K562 (cell line): ENCODE data around the gene LSM11. TPM values are rescaled to one million over a fixed set of nuclear protein-coding genes. Genes with fewer than 3 reads are reported as not detected.

Source experiments
- ATAC-seq: fragments of 200-7000 bp; cut with Tn5 transposase; 3 replicates; pipeline ENCODE4 v1.9.1; 2020; ENCODE audit warnings: moderate library complexity
- BruUV-seq: library from RNA; stranded (reverse); fragments of 400-500 nt; replicated peaks from 2 replicates; lab custom pipeline; 2021; lab: Mats Ljungman, UMichigan
- CTCF ChIA-PET: fragments of 300-600 bp; formaldehyde crosslinking; extraction: SDS; loops from one replicate; lab custom pipeline; 2021; ENCODE audit warnings: low intra/inter-chr PET ratio; lab: Yijun Ruan, JAX
- POLR2A ChIA-PET: fragments of 300-600, 350-650 bp; sonication (Branson Sonifier 250); formaldehyde crosslinking; extraction: SDS; loops from one replicate; lab custom pipeline; 2021; ENCODE audit warnings: antibody characterized with exemption, inconsistent platforms; lab: Yijun Ruan, JAX
- DNase-seq, 4 experiments: peaks; one replicate each; pipeline versions ENCODE4 v3.0.0 to v3.0.0-alpha.2; 2011 to 2018; ENCODE audit warnings: low spot score in 3 of 4, mixed read lengths in 3 of 4; ENCODE audit errors: extremely low read depth in 1 of 4
- FAIRE-seq: peaks from 2 replicates; lab custom pipeline; 2011; peaks lifted over from hg19 to GRCh38; lab: Jason Lieb, UNC
- H2AFZ ChIP-seq: 2 replicates; pipeline ENCODE4 v1.6.0; 2011; ENCODE audit warnings: low read depth, low read length, control low read depth, inconsistent platforms
- H3K27ac ChIP-seq: fragments of 200-600 bp; 3 replicates; pipeline ENCODE4 v1.8.0; 2011; ENCODE audit warnings: low read depth, mild to moderate bottlenecking, control low read depth, inconsistent platforms, low read length, moderate library complexity, mixed read lengths; ENCODE audit errors: extremely low read depth
- H3K27me3 ChIP-seq, 2 experiments: fragments of 300-600 bp in 1 of 2; 2 replicates in 1 of 2; 3 replicates in 1 of 2; pipeline versions ENCODE4 v1.6.0 to v1.8.0; 2011; ENCODE audit warnings: inconsistent platforms in 2 of 2, low read length in 2 of 2, mild to moderate bottlenecking in 1 of 2, mixed read lengths in 1 of 2, moderate library complexity in 1 of 2; ENCODE audit not compliant: control insufficient read depth in 2 of 2, insufficient read depth in 2 of 2
- H3K36me3 ChIP-seq: fragments of 300-600 bp; 3 replicates; pipeline ENCODE4 v1.8.0; 2011; ENCODE audit warnings: mild to moderate bottlenecking, low read length, inconsistent platforms; ENCODE audit not compliant: control insufficient read depth, insufficient read depth
- H3K4me1 ChIP-seq, 2 experiments: fragments of 200-600 bp in 1 of 2; replicated peaks in 1 of 2; 2 replicates in 1 of 2; 3 replicates in 1 of 2; pipeline versions ENCODE4 v1.5.1 to v1.8.0; 2011; ENCODE audit warnings: inconsistent platforms in 2 of 2, low read length in 2 of 2, mild to moderate bottlenecking in 1 of 2, mixed read lengths in 1 of 2, moderate library complexity in 1 of 2; ENCODE audit not compliant: control insufficient read depth in 2 of 2, insufficient read depth in 2 of 2
- H3K4me2 ChIP-seq: 2 replicates; pipeline ENCODE4 v1.6.1; 2011; ENCODE audit warnings: low read length, control low read depth, inconsistent platforms, mixed read lengths; ENCODE audit not compliant: insufficient read depth
- H3K4me3 ChIP-seq: fragments of 200-600 bp; sonication (generic), shearing (Covaris generic); 2 replicates; pipeline ENCODE4 v1.5.1; 2016; ENCODE audit warnings: control low read depth, inconsistent platforms
- H3K79me2 ChIP-seq: fragments of 200-600 bp; 3 replicates; pipeline ENCODE4 v1.8.0; 2011; ENCODE audit warnings: low read length, inconsistent platforms; ENCODE audit not compliant: control insufficient read depth, insufficient read depth
- H3K9ac ChIP-seq, 2 experiments: 2 replicates each; pipeline versions ENCODE4 v1.6.0 to v1.6.1; 2011; ENCODE audit warnings: low read depth in 2 of 2, low read length in 2 of 2, control low read depth in 1 of 2, inconsistent platforms in 1 of 2, mild to moderate bottlenecking in 1 of 2, mixed read lengths in 1 of 2; ENCODE audit not compliant: insufficient read depth in 1 of 2
- H3K9me1 ChIP-seq: one replicate; pipeline ENCODE4 v1.6.0; 2011; ENCODE audit warnings: inconsistent platforms, mild to moderate bottlenecking, low read length, moderate library complexity; ENCODE audit not compliant: control insufficient read depth, insufficient read depth
- H3K9me3 ChIP-seq: replicated peaks from 2 replicates; pipeline ENCODE4 v1.5.1; 2011; ENCODE audit warnings: low read depth, low read length, inconsistent platforms; ENCODE audit not compliant: control insufficient read depth, insufficient read depth
- H4K20me1 ChIP-seq: replicated peaks from 2 replicates; pipeline ENCODE4 v1.6.1; 2011; ENCODE audit warnings: low read length, inconsistent platforms, mixed read lengths; ENCODE audit not compliant: control insufficient read depth, insufficient read depth
- ETV5 ChIP-seq: sonication (generic); formaldehyde crosslinking; IDR thresholded peaks from 2 replicates; pipeline ENCODE4 v1.4.0; 2020; ENCODE audit warnings: low read depth, mild to moderate bottlenecking, missing genetic modification reagents
- RBM15 ChIP-seq: fragments of 200-400 bp; formaldehyde crosslinking; IDR thresholded peaks from 2 replicates; pipeline ENCODE4 v1.6.1; 2018; ENCODE audit warnings: mild to moderate bottlenecking, low read length, moderate library complexity; ENCODE audit not compliant: insufficient read depth
- RFX1 ChIP-seq: fragments of 450-650 bp; IDR thresholded peaks from 2 replicates; pipeline ENCODE4 v1.6.1; 2016; ENCODE audit warnings: mild to moderate bottlenecking, moderate library complexity
- THAP12 ChIP-seq: fragments of 250-450 bp; sonication (Bioruptor Pico); IDR thresholded peaks from 2 replicates; pipeline ENCODE4 v1.9.0; 2021; ENCODE audit warnings: mild to moderate bottlenecking, inconsistent platforms
- ZNF143 ChIP-seq: sonication (generic); formaldehyde crosslinking; IDR thresholded peaks from 2 replicates; pipeline ENCODE4 v1.9.0; 2022; ENCODE audit warnings: mild to moderate bottlenecking, missing genetic modification reagents
- WGBS: fragments of 100-300 bp; shearing (Covaris generic); methylation state at CpG from one replicate; pipeline ENCODE4 v1.1.6; 2016; ENCODE audit warnings: low coverage, mixed read lengths; ENCODE audit not compliant: insufficient coverage; ENCODE audit errors: missing lambda C conversion rate; 5-methylcytosine and 5-hydroxymethylcytosine counted together
- in situ Hi-C: fragments of 300-500 bp; cut with MboI; formaldehyde crosslinking; loops from 4 replicates; pipeline ENCODE4 v1.15.0; 2018; ENCODE audit warnings: inconsistent platforms, mixed read lengths
- intact Hi-C: fragments of 100-400 bp; cut with micrococcal nuclease; formaldehyde crosslinking; loops from 2 replicates; pipeline ENCODE4 v1.14.2; 2022
- polyA plus RNA-seq, 8 experiments: library from polyadenylated mRNA; depleted of rRNA in 4 of 8; stranded (reverse) in 5 of 8; unstranded in 3 of 8; fragments of >200 nt; fragmentation: Nextera tagmentation in 2 of 8; fragmentation: Illumina TruSeq in 1 of 8; extraction: Ambion mirVana in 2 of 8; extraction: Trizol in 1 of 8; gene quantifications; 2 replicates each; pipeline versions ENCODE4 v1.2.1 to v1.2.3, GENCODE V29; 2011 to 2014; ENCODE audit warnings: inconsistent platforms in 1 of 8, missing spikeins in 1 of 8
- total RNA-seq, 7 experiments: library from RNA; depleted of rRNA in 6 of 7; stranded (reverse); fragments of >200 nt in 6 of 7; fragmentation: Illumina TruSeq in 2 of 7; extraction: Trizol in 2 of 7; gene quantifications; 2 replicates each; pipeline versions ENCODE4 v1.2.1 to v1.2.3, GENCODE V29; 2011 to 2021; ENCODE audit warnings: low replicate concordance in 1 of 7

The LSM11 gene
- total and polyA plus RNA-seq, 9 of the 15 experiments (the other 6 are each of a cell fraction or from before 2014, with no cell fraction given), result 1.8 to 9.4 (median 4.7) TPM

GRCh38 chr5:157799578-157799977 lies 56.1 kb downstream of the LSM11 start:
- POLR2A ChIA-PET, result no interaction called here
- H3K4me3 ChIP-seq, result no peak overlapping the region
- no peak overlapping the region for H2AFZ ChIP-seq
- ATAC-seq, result no peak
- peaks cover 65% of the 10 kb centered on the region for H3K36me3 ChIP-seq
- no peaks in the 10 kb centered on the region for H3K9me3 ChIP-seq
- CTCF ChIA-PET, result no interaction called here
- in situ Hi-C loops, result no loop called here
- H3K4me1 ChIP-seq, result no peaks in the 10 kb centered on the region
- no peak for FAIRE-seq
- no peak overlapping the region for H3K4me2 ChIP-seq
- BruUV-seq, result no TSS peak
- H3K27ac ChIP-seq, result no peak overlapping the region
- TF ChIP-seq RFX1, result no peak
- no peak for TF ChIP-seq ZNF143 (CRISPR knock-in tag)
- TF ChIP-seq ETV5, result no peak
- TF ChIP-seq THAP12 (CRISPR knock-in tag), result no peak
- TF ChIP-seq RBM15, result no peak
- intact Hi-C loops, result no loop called here
- DNase-seq, result no peak
- H3K27me3 ChIP-seq, result no peaks in the 10 kb centered on the region
- H4K20me1 ChIP-seq, result no peaks in the 10 kb centered on the region
- H3K9ac ChIP-seq, result no peak overlapping the region
- WGBS, result 100% methylated on average over 1 of the region's 1 CpG
- H3K79me2 ChIP-seq, result no peaks in the 10 kb centered on the region
- H3K9me1 ChIP-seq, result no peaks in the 10 kb centered on the region
